ENCODE data around the gene MYEOV.

Gene MYEOV

GRCh38 chr11:69285766-69286165, 8.2 kb upstream of the MYEOV start:
- in situ Hi-C loops (cut with MboI; ENCODE audit: low sequenced_read_pairs), result no loop called here

- in situ Hi-C loops (cut with MboI; ENCODE audit: low sequenced_read_pairs), result no loop called here
These were observed 7.3 kb upstream of the MYEOV start for GRCh38 chr11:69286374-69287371.

- in situ Hi-C loops (cut with MboI; ENCODE audit: low sequenced_read_pairs), result no loop called here
These were observed 5.7 kb upstream of the MYEOV start for GRCh38 chr11:69287968-69288882.

GRCh38 chr11:69288883-69289242, 5.1 kb upstream of the MYEOV start:
- in situ Hi-C loops (cut with MboI; ENCODE audit: low sequenced_read_pairs), result no loop called here

GRCh38 chr11:69290806-69291205, 3.1 kb upstream of the MYEOV start:
- in situ Hi-C loops (cut with MboI; ENCODE audit: low sequenced_read_pairs), result loop anchor here (10.0 kb wide), 1 partner anchor 354 kb away; the partner anchor contains the start of gene CCND1

- in situ Hi-C loops (cut with MboI; ENCODE audit: low sequenced_read_pairs), result loop anchor here (10.0 kb wide), 1 partner anchor 353 kb away; the partner anchor contains the start of gene CCND1
These were observed 2.4 kb upstream of the MYEOV start for GRCh38 chr11:69291459-69292110.

GRCh38 chr11:69292221-69292648, 1.7 kb upstream of the MYEOV start:
- in situ Hi-C loops (cut with MboI; ENCODE audit: low sequenced_read_pairs), result loop anchor here (10.0 kb wide), 1 partner anchor 353 kb away; the partner anchor contains the start of gene CCND1

- in situ Hi-C loops (cut with MboI; ENCODE audit: low sequenced_read_pairs), result loop anchor here (10.0 kb wide), 1 partner anchor 352 kb away; the partner anchor contains the start of gene CCND1
These were observed 868 bp upstream of the MYEOV start for GRCh38 chr11:69293087-69293486.

- in situ Hi-C loops (cut with MboI; ENCODE audit: low sequenced_read_pairs), result loop anchor here (10.0 kb wide), 1 partner anchor 350 kb away; the partner anchor contains the start of gene CCND1
These were observed 670 bp downstream of the MYEOV start for GRCh38 chr11:69294571-69295078.

- in situ Hi-C loops (cut with MboI; ENCODE audit: low sequenced_read_pairs), result loop anchor here (10.0 kb wide), 1 partner anchor 349 kb away; the partner anchor contains the start of gene CCND1
These were observed 1.4 kb downstream of the MYEOV start for GRCh38 chr11:69295079-69295994.

- in situ Hi-C loops (cut with MboI; ENCODE audit: low sequenced_read_pairs), result loop anchor here (10.0 kb wide), 1 partner anchor 349 kb away; the partner anchor contains the start of gene CCND1
These were observed 2.3 kb downstream of the MYEOV start for GRCh38 chr11:69295995-69296889.

- in situ Hi-C loops (cut with MboI; ENCODE audit: low sequenced_read_pairs), result loop anchor here (10.0 kb wide), 1 partner anchor 348 kb away; the partner anchor contains the start of gene CCND1
These were observed 3.2 kb downstream of the MYEOV start for GRCh38 chr11:69296890-69297786.

- in situ Hi-C loops (cut with MboI; ENCODE audit: low sequenced_read_pairs), result loop anchor here (10.0 kb wide), 1 partner anchor 347 kb away; the partner anchor contains the start of gene CCND1
These were observed 3.9 kb downstream of the MYEOV start for GRCh38 chr11:69297787-69298266.

- in situ Hi-C loops (cut with MboI; ENCODE audit: low sequenced_read_pairs), result loop anchor here (10.0 kb wide), 1 partner anchor 346 kb away; the partner anchor contains the start of gene CCND1
These were observed 4.5 kb downstream of the MYEOV start for GRCh38 chr11:69298267-69299022.

GRCh38 chr11:69299023-69299461, 5.1 kb downstream of the MYEOV start:
- in situ Hi-C loops (cut with MboI; ENCODE audit: low sequenced_read_pairs), result loop anchor here (10.0 kb wide), 1 partner anchor 346 kb away; the partner anchor contains the start of gene CCND1

- in situ Hi-C loops (cut with MboI; ENCODE audit: low sequenced_read_pairs), result loop anchor here (10.0 kb wide), 1 partner anchor 345 kb away; the partner anchor contains the start of gene CCND1
These were observed 5.6 kb downstream of the MYEOV start for GRCh38 chr11:69299572-69299971.
